HG02642 (cell line): Measurements from ENCODE around the gene KRT72.

Experiments
- ATAC-seq: cut with Tn5 transposase; IDR thresholded peaks from one replicate; pipeline ENCODE4 v1.9.1; 2021; ENCODE audit warnings: mild to moderate bottlenecking; ENCODE audit not compliant: unreplicated experiment, poor library complexity

KRT72 gene

DNA sequence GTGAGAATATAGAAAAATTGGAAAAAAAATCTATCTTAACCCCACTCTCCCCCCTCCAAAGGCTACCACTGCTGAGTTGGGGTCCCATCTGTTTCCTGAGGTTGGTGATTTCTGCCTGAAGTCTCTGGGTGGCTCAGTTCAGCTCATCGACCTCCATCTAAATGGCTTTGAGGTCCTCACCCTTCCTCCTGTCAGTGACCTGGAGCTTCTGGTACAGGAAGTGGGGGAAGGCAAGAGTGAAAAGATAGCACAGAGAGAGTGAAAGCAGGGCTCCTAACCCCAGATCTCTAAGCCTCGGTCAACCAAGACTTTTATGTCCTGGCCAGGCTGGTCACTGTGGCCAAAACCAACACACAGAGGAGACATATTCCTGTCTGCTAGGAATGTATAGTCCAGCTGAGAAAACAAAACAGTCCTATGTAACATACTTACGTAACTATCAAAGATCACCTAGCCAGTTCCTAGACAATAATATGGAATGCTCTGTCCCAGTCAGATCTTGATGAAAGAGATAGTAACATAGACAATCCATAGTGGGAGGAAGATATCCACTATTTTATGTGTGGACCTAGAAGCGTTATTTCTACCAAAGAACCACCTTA lies 29.4 kb upstream of the KRT72 start:
- ATAC-seq = no peak

- no peak for ATAC-seq
Observed at GRCh38 chr12:52630008-52630500, 28.8 kb upstream of the KRT72 start.

GRCh38 chr12:52629281-52630007 lies 28.2 kb upstream of the KRT72 start:
- no peak for ATAC-seq

DNA sequence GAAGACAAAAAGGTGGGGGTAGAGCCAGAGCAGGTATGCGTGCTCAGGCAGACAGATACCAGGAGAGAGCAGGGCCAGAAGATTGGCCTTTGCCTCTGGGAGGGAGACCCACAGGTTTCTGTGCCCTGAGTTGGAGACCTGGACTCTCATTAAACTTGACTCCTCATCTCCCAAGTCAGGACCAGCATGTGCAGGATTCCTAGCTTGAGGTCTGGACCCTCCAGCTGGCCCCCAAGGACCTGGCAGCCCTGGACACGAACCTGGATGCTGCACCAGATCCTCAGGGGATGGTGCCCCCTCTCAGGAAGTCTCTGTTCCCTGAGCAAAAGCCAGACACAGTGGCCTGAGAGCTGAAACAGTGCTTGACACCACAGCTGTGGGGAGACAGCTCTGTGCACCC lies 27.6 kb upstream of the KRT72 start:
- no peak for ATAC-seq

- ATAC-seq = no peak
Observed at GRCh38 chr12:52628111-52628507, 26.8 kb upstream of the KRT72 start.

DNA sequence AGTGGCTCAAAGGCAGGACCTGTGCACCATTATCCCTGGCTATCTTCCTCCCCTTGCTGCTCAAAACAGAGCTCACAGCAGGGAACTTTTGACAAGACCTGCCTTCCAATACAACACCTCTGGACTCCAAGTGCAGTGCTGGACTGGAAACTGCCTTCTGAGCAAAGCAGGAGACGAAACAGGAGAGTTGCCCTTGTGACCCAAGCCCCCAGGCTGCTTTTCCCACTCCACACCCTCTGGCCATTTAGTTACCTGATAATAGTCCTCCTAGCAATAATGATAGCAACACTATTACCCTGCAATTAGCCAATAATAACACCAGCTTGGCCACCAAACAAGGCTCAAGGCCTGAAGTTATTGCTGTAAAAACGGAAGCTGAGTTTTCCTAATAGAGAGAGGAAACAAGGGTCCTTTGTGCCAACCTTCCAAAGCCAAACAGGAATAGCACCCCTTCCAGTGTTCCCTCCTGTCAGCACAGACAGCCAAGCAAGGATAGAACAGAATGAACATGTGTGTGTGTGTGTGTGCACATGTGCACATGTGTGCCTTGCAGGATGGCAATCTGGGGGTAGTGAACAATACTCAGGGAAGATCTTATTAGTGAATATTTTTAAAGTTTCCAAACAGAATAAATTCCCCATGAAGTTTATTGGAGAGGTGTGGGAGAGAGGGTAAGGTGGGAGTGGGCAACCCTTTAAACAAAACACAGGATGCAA lies 26.3 kb upstream of the KRT72 start:
- ATAC-seq = no peak

- ATAC-seq = no peak
Observed at GRCh38 chr12:52622349-52622748, 21.1 kb upstream of the KRT72 start.

DNA sequence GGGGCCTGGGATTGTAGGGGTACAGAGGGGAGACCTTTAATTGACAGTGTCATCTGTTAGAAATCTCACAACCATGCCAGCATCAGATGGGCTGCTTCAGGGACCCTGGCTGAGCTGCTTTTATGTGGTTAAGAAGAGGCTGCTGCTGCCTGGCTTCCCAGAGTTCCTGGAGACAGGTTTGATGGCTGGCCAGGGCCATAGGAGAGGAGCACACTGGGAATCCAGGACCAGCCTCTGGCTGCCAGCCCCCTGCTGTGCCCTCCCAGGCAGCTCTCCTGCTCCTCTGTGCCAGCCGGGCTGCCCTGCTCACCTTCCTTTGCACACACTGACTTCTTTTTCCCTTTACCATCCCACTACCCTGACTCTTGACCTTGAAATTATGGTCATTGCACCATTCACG lies 17.6 kb upstream of the KRT72 start:
- ATAC-seq = no peak

DNA sequence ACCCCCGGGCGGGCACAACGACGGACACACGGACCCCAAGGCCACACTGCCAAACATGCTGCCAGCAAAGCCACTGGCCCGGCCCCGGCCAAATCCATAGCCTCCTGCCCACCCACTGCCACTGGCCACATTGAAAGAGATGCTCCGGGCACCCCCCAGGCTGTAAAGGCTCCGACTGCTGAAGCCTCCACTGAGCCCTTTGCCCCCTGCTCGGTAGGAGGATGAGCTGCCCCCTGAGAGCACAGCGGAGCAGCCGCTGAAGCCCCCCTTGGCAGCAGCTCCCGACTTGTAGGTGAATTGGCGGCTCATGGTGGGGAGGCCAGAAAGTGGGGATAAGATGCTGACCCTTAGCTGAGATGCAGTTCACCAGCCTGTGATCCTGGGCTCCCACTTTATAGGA lies 17.0 kb upstream of the KRT72 start, which contains the start of gene KRT73:
KRT73 (minus strand) TSS at position 344 of the 400 bp plus-strand sequence; CDS start at position 309, 35 bp downstream.
- no peak for ATAC-seq

DNA sequence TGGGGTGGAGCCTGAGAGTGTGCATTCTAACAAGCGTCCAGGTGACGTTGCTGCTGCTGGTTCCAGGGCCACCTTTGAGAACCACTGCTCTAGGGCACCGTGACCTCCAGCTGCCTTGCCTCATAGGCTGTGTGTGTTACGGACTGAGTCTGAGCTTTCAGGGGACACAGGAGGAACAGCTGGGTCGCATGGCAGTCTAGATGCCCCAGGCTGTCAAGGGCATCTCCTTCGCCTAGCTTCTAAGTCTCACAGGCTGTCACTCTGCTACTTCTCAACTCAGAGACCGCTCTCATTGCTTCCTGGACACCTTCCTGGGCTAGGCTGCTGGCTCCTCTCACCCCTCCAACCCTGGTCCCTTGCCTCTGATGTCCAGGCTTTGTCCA lies 16.1 kb upstream of the KRT72 start:
- no peak for ATAC-seq

GRCh38 chr12:52616680-52617402 lies 15.6 kb upstream of the KRT72 start:
- no peak for ATAC-seq

- ATAC-seq = no peak
Observed at GRCh38 chr12:52615912-52616311, 14.6 kb upstream of the KRT72 start.

- no peak for ATAC-seq
Observed at GRCh38 chr12:52615208-52615868, 14.1 kb upstream of the KRT72 start.

GRCh38 chr12:52614381-52615207 lies 13.3 kb upstream of the KRT72 start:
- ATAC-seq = no peak

GRCh38 chr12:52613384-52614030 lies 12.2 kb upstream of the KRT72 start:
- no peak for ATAC-seq

- ATAC-seq = no peak
Observed at GRCh38 chr12:52612431-52613383, 11.4 kb upstream of the KRT72 start.

DNA sequence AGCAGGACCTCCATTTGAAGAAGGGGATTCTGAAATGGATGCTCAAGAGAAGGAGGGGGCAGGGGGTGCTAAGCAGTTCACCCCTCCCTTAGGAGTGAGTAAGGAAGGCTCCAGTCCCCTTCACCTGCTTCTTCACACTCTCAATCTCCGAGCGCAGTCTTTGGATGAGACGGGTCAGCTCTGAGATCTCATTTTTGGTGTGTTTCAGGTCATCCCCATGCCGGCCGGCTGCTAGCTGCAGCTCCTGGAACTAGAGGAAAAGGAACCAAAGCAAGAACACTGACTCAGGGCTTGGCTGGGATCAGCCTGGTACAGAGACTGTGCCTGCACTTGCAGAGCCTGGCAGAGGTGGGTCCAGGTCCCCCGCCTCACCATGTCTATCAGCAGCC lies 9.8 kb upstream of the KRT72 start:
- no peak for ATAC-seq
